Esophagus squamous epithelium (tissue), 5 donors: Measurements from ENCODE around the gene CTRB2. TPM values are rescaled to one million over a fixed set of nuclear protein-coding genes. Genes with fewer than 3 reads are reported as not detected.

Experiments used
- DNase-seq: peaks from one replicate; lab custom pipeline; 2025; lab: John Stamatoyannopoulos, UW
- H3K27ac ChIP-seq, 4 donors: fragments of 200-600 bp; sonication (generic); one replicate each; pipeline ENCODE4 v1.5.1; 2016 to 2019; ENCODE audit warnings: mild to moderate bottlenecking in 1 of 4
- H3K27me3 ChIP-seq, 4 donors: fragments of 200-600 bp; sonication (generic); 1 replicate in 3 of 4; 2 replicates in 1 of 4; pipeline versions ENCODE4 v1.5.1 to v1.6.0; 2017 to 2021; ENCODE audit warnings: antibody characterized with exemption in 1 of 4
- H3K36me3 ChIP-seq, 3 donors: fragments of 200-600 bp; sonication (generic); one replicate each; pipeline ENCODE4 v1.5.1; 2016 to 2019
- H3K4me1 ChIP-seq, 3 donors: fragments of 200-600 bp; sonication (generic); one replicate each; pipeline ENCODE4 v1.5.1; 2017 to 2019
- H3K4me3 ChIP-seq, 4 donors: fragments of 200-600 bp; sonication (generic); 1 replicate in 3 of 4; 2 replicates in 1 of 4; pipeline ENCODE4 v1.5.1; 2016 to 2019; ENCODE audit warnings: mild to moderate bottlenecking in 2 of 4, moderate library complexity in 1 of 4
- H3K9me3 ChIP-seq, 3 donors: fragments of 200-600 bp; sonication (generic); one replicate each; pipeline ENCODE4 v1.5.1; 2016 to 2019
- POLR2A ChIP-seq, 4 donors: fragments of 450-650 bp; IDR thresholded peaks; one replicate each; pipeline ENCODE4 v1.6.1; 2017; ENCODE audit warnings: antibody characterized with exemption in 4 of 4, mild to moderate bottlenecking in 4 of 4, moderate library complexity in 3 of 4
- WGBS, 2 donors: methylation state at CpG; one replicate each; pipeline ENCODE4 v1.1.5; 2018; 5-methylcytosine and 5-hydroxymethylcytosine counted together
- intact Hi-C: fragments of 100-400 bp; cut with DNase I; formaldehyde crosslinking; loops from one replicate; pipeline ENCODE4 v1.15.0; 2022
- total RNA-seq, 4 donors: library from RNA; depleted of rRNA; stranded (reverse); fragments of >200 nt; gene quantifications; one replicate each; pipeline ENCODE4 v1.1.0, GENCODE V29; 2016
- TF ChIP-seq, protein P1 (sequence below), 6 experiments: fragments of 450-650 bp in 4 of 6; fragments of 200-600 bp in 2 of 6; sonication (generic) in 2 of 6; IDR thresholded peaks; one replicate each; pipeline ENCODE4 v1.5.1; 2016 to 2019; ENCODE audit warnings: antibody characterized with exemption in 6 of 6, mild to moderate bottlenecking in 4 of 6, moderate library complexity in 4 of 6
- donor health status: DM: yes; HTN: yes; CAD: no.

Gene CTRB2
- total RNA-seq, 4 donors from 2014 or later: not detected

DNA sequence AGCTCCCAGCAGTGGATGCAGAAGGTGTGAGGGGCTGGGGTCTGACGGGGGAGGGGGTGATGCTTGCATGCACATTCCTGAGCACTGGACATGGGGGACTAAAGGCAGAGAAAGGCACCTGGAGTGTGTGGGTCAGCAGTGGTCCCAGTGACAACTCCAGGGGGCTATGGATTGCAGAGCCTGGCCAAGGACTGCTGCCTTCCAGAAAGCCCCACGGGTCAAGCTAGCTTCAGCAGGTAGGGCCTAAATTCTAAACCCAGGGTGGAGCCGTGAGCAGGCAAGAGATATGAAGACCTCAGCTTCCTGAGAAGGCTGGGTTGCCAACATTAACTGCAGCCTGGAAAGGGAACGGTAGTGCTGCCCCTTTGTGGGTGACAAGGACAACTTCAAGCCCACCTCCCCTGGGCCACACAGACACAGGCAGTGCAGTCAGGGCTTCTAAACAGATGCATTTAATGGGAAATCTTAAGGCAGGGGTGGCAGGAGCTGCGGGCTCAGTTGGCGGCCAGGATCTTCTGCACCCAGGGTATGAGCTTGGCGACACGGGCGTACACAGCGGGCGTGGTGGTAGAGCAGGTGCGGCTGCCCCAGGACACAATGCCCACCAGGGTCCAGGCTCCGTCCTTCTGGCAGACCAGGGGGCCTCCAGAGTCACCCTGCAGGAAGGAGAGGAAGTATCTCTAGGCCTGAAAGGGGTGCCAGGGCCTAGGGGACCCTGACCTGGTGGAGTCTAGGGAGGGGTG, 3.1 kb downstream of the CTRB2 start:
- H3K27me3 ChIP-seq: peaks cover 0 to 28% (median 0%) of the 10 kb centered on the region in 4 donors
- peaks cover 0 to 9% (median 0%) of the 10 kb centered on the region in 3 donors for H3K4me1 ChIP-seq
- H3K27ac ChIP-seq: no peak overlapping the region
- H3K4me3 ChIP-seq: no peak overlapping the region
- intact Hi-C loops: loop anchor here (10.0 kb wide), 1 partner anchor 181 kb away; no protein-coding TSS in a partner anchor
- H3K9me3 ChIP-seq: no peaks in the 10 kb centered on the region
- TF ChIP-seq, protein P1, sequence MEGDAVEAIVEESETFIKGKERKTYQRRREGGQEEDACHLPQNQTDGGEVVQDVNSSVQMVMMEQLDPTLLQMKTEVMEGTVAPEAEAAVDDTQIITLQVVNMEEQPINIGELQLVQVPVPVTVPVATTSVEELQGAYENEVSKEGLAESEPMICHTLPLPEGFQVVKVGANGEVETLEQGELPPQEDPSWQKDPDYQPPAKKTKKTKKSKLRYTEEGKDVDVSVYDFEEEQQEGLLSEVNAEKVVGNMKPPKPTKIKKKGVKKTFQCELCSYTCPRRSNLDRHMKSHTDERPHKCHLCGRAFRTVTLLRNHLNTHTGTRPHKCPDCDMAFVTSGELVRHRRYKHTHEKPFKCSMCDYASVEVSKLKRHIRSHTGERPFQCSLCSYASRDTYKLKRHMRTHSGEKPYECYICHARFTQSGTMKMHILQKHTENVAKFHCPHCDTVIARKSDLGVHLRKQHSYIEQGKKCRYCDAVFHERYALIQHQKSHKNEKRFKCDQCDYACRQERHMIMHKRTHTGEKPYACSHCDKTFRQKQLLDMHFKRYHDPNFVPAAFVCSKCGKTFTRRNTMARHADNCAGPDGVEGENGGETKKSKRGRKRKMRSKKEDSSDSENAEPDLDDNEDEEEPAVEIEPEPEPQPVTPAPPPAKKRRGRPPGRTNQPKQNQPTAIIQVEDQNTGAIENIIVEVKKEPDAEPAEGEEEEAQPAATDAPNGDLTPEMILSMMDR (IDR thresholded peaks at IDR 0.05): no peak
- TF ChIP-seq POLR2A (IDR thresholded peaks at IDR 0.05): no peak
- H3K36me3 ChIP-seq: no peaks in the 10 kb centered on the region
- 63 to 75% methylated on average over 4 to 5 of the region's 13 CpGs for WGBS, 2 donors
- no peak for DNase-seq

DNA sequence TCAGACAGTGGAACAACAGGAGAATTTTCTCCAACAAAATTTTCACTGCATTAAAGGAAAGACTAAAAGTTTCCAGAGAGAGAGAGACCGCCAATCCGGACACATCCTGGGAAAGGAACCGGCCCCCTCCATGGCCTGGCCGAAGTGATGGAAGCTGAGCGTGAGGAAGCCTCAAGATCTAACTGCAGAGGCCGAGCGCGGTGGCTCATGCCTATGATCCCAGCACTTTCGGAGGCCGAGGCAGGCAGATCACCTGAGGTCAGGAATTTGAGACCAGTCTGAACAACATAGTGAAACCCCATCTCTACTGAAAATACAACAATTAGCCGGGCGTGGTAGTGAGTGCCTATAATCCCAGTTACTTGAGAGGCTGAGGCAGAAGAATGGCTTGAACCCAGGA, 3.9 kb downstream of the CTRB2 start:
- H3K4me3 ChIP-seq: no peak overlapping the region
- intact Hi-C loops: loop anchor here (10.0 kb wide), 1 partner anchor 182 kb away; no protein-coding TSS in a partner anchor
- no peak overlapping the region for H3K27ac ChIP-seq
- peaks cover 0 to 32% (median 0%) of the 10 kb centered on the region in 4 donors for H3K27me3 ChIP-seq
- TF ChIP-seq, protein P1 (IDR thresholded peaks at IDR 0.05): no peak
- no peak for TF ChIP-seq POLR2A (IDR thresholded peaks at IDR 0.05)
- WGBS, 2 donors: 85 to 90% methylated on average over 10 to 12 of the region's 12 CpGs
- no peak for DNase-seq
- H3K9me3 ChIP-seq: no peaks in the 10 kb centered on the region
- H3K36me3 ChIP-seq: no peaks in the 10 kb centered on the region
- H3K4me1 ChIP-seq: peaks cover 0 to 13% (median 0%) of the 10 kb centered on the region in 3 donors

DNA sequence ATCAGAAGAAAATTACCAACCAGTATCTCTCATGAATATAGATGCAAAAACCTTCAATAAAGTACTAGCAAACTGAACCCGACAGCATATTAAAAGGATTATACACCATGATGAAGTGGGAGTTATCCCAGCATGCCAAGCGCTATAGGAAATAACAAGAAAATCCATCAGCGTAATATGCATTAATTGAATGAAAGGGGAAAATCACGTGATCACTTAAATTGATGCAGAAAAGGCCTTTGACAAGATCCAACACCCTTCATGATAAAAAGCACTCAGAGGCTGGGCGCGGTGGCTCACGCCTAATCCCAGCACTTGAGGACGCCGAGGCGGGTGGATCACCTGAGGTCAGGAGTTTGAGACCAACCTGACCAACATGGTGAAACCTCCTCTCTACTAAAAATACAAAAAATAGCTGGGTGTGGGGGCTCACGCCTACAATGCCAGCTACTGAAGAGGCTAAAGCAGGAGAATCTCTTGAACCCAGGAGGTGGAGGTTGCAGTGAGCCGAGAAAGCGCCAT, 4.8 kb downstream of the CTRB2 start:
- Histone ChIP-seq H3K4me3 (no peak overlapping the region), H3K27ac (no peak overlapping the region), H3K9me3 (no peaks in the 10 kb centered on the region), H3K4me1 (peaks cover 0 to 14% (median 0%) of the 10 kb centered on the region in 3 donors), H3K27me3 (peaks cover 0 to 38% (median 0%) of the 10 kb centered on the region in 4 donors), H3K36me3 (no peaks in the 10 kb centered on the region)
- intact Hi-C loops: loop anchor here (10.0 kb wide), 1 partner anchor 183 kb away; no protein-coding TSS in a partner anchor
- 88 to 92% methylated on average over 13 of the region's 13 CpGs for whole genome bisulfite sequencing, 2 donors
- no peak for DNase-seq
- TF ChIP-seq POLR2A (IDR thresholded peaks at IDR 0.05): no peak
- TF ChIP-seq, protein P1 (IDR thresholded peaks at IDR 0.05): no peak

DNA sequence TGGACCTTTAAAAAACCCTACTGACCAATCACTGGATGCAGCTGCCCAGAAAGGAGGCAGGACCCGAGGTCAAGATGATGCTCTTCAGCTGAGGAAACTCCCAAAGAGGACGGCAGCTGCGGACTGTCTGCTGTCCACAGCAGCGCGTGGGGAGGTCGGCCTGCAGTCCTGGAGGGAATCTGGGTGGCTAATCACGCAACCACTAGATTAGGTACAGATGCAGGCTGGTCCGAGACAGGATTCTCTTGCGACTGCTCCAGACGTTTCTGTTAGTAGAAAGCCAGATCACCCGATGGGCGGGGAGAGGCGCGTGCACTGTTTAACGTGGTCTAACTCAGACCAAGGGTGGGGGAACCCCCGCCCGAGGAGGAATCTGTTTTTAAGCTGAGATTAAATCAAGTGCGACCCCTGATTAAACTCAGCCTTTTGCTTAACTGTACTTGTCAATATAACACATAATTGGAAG, 8.8 kb downstream of the CTRB2 start:
- H3K36me3 ChIP-seq: no peaks in the 10 kb centered on the region
- intact Hi-C loops: no loop called here
- H3K9me3 ChIP-seq: no peaks in the 10 kb centered on the region
- 28 to 34% methylated on average over 11 to 18 of the region's 18 CpGs for WGBS, 2 donors
- H3K27me3 ChIP-seq: peaks cover 0 to 55% (median 0%) of the 10 kb centered on the region in 4 donors
- TF ChIP-seq, protein P1 (IDR thresholded peaks at IDR 0.05): no peak
- no peak for TF ChIP-seq POLR2A (IDR thresholded peaks at IDR 0.05)
- H3K4me3 ChIP-seq: no peak overlapping the region
- peaks cover 0 to 18% (median 0%) of the 10 kb centered on the region in 3 donors for H3K4me1 ChIP-seq
- DNase-seq: no peak
- no peak overlapping the region for H3K27ac ChIP-seq
